Jurkat, Clone E6-1 (cell line): Measurements from ENCODE around the gene PAIP2B. TPM values are rescaled to one million over a fixed set of nuclear protein-coding genes. Genes with fewer than 3 reads are reported as not detected.
"Not testable (repeated sequence)": the region's sequence is repeated elsewhere in the genome, so short reads cannot be mapped to it uniquely, and the experiment has no call there.

Source experiments
- DNase-seq: peaks from one replicate; pipeline ENCODE4 v3.0.0-alpha.2; 2011; ENCODE audit warnings: low read depth, low spot score
- H3K4me3 ChIP-seq: 2 replicates; pipeline ENCODE4 v1.5.1; 2011; ENCODE audit warnings: mild to moderate bottlenecking, low read length, control low read depth, moderate library complexity
- polyA plus RNA-seq: library from polyadenylated mRNA; unstranded; fragments of >200 nt; gene quantifications from one replicate; pipeline ENCODE4 v1.2.1, GENCODE V29; 2012; ENCODE audit warnings: missing spikeins; ENCODE audit not compliant: insufficient read length, insufficient read depth

The PAIP2B gene, protein sequence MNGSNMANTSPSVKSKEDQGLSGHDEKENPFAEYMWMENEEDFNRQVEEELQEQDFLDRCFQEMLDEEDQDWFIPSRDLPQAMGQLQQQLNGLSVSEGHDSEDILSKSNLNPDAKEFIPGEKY
- 2.5 TPM for polyA plus RNA-seq

GRCh38 chr2:71226965-71227560, at the start of gene PAIP2B:
TSS of gene PAIP2B (minus strand) at chr2:71227103. CDS start at chr2:71202589, 24,514 bp downstream.
- H3K4me3 ChIP-seq, result peak within 1 kb of the TSS; percentile 75

DNA sequence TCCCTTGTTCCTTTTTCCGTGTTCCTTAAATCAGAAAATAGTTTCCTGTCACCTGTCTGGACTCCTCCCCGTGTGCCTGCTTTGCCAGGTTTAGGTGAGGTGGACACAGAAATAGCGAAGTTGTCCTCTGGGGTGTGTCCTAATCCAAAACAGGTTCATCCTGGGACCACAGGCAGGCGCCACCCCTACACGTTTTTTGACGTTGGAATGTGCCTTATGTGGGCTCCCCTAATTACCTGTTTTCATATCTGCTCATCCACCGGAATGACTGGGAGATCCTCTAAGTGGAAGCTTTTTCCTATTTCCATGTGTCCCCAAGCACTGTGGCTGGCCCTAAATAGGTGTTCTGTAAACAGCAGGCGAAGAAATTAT, 49.0 kb upstream of the PAIP2B start:
- no peak overlapping the region for H3K4me3 ChIP-seq

More at GRCh38 chr2:71226965-71227560, at the start of gene PAIP2B:
- DNase-seq, result peak; percentile 100

GRCh38 chr2:71269511-71270090, 42.7 kb upstream of the PAIP2B start:
- DNase-seq, result no peak
- no peak overlapping the region for H3K4me3 ChIP-seq

More for the DNA sequence above, 49.0 kb upstream of the PAIP2B start:
- no peak for DNase-seq

DNA sequence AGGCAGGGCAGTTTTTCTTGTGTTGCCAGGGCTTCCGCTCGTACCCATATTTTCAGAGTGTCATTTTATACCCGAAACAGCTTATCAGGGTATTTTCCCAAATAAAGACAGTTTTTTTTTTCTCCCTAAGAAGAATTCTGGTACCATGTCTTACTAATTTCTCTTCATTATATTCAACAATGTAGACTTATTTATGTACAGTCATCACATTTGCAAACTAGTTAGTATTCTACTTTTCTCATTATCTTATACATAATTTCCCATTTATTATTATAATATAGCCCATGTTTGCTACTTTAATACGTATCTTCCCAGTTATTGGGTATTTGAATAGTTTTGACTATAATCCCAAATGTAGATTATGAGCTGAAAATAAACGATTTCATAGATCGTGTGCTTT, 36.5 kb upstream of the PAIP2B start:
- H3K4me3 ChIP-seq, result no peak overlapping the region
- DNase-seq, result no peak

DNA sequence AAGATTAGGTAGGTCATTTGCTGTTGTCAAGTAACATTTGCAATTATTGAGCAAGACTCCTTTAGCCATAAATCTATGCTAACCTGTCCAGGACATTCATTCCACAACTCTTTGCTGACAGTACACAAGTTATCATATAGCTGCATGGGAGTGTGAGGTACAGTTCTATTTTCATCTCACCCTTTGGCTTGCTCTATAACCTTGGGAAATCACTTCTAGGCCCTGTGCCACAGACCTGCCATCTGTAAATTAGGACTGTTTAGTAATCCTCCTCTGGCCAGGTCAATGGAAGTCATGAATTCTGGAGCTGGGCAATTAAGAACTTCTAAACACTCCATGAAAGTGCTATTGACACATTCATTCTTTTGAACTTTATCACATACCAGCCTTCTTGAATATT, 34.6 kb upstream of the PAIP2B start:
- no peak overlapping the region for H3K4me3 ChIP-seq
- DNase-seq, result no peak

GRCh38 chr2:71256421-71256820, 29.5 kb upstream of the PAIP2B start:
- DNase-seq, result no peak
- H3K4me3 ChIP-seq, result no peak overlapping the region

- H3K4me3 ChIP-seq, result no peak overlapping the region
- no peak for DNase-seq
These were observed 27.9 kb upstream of the PAIP2B start for GRCh38 chr2:71254776-71255175.

GRCh38 chr2:71254078-71254477, 27.2 kb upstream of the PAIP2B start:
- no peak overlapping the region for H3K4me3 ChIP-seq
- DNase-seq, result no peak

DNA sequence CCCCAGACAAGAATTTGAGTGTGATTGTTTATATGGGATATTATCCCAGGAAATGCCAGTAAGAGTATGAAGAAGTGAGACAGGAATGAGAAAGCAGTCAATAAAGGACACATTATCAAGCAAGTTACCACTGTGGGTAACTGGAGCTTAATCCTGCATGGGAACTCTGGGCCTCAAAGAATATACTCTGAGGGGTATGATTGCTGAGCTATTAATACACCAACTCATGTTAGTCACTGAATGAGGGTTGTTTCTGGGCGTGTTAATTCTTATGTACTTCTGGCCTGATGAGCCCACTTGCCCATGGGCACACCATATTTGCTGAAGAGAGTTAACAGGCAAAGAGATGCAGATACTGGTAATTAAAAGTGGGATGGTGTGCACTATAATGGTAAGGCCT, 26.6 kb upstream of the PAIP2B start:
- DNase-seq, result no peak
- no peak overlapping the region for H3K4me3 ChIP-seq

DNA sequence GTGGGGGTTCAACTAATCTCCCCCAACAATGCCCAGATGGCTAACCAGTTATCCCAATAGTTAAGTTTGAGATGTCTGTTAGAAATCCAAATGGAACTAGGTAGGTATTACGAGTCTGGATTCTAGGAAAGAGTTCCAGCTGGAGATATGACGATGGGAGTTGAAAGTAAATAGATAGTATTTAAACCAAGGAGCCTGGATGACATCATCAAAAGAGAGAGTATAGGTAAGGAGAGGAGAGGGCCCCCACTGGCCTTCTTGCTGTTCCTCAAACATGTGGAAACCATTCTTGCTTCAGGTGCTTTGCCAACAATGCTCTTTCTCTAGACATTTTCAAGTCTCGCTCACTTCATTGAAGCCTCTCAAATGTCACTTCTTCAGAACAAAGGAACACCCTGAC, 26.0 kb upstream of the PAIP2B start:
- H3K4me3 ChIP-seq, result no peak overlapping the region
- DNase-seq, result no peak

GRCh38 chr2:71250935-71251334, 24.0 kb upstream of the PAIP2B start:
- no peak for DNase-seq
- no peak overlapping the region for H3K4me3 ChIP-seq

DNA sequence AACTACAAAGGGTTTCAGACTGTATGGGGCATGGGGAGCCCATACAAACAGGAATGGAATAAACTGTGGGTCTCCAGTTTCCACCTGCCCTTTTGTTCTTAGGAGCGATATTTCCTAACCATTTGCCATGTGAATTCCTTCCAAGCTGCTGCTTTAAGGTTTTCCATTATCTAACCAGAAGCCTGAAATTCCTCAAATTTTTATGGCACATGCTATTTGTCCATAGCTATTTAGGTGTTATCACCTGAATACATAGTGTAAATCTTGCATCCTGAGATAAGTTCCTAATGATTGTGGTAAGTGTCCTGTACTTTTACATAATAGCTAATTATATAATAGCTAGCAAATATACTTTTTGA, 17.4 kb upstream of the PAIP2B start:
- DNase-seq, result no peak
- H3K4me3 ChIP-seq, result no peak overlapping the region

DNA sequence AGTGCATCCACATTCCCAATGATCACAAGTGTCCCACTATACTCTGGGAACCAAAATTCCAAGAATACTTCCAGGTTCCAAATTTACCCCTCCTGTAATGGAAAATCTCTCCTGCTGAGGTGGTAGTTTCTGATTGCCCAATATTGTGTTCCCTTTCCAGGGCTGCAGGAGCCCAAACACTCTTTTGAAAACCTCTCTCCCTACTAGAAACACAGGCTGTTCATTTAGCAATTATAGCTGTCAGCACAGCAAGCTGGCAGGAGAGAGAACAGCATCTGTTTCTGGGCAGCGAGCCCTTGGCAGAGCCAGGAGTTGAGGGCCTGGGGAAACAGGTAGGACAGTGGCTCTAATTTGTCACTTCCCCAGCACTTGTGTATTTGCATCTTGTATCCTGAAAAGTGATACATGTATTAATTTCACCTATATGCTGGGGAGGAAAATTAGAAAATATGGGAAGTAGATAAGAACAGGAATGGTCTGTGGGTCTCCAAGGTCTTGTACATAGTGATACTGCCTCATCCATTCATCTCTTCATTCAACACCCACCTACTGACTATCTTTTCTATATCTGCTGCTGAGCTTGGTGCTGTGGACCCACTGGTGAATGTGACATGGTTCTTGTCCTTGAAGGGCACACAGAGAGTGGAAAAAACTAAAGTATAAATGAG, 16.9 kb upstream of the PAIP2B start:
- no peak for DNase-seq
- no peak overlapping the region for H3K4me3 ChIP-seq

GRCh38 chr2:71240794-71241193, 13.9 kb upstream of the PAIP2B start:
- DNase-seq, result no peak
- no peak overlapping the region for H3K4me3 ChIP-seq

DNA sequence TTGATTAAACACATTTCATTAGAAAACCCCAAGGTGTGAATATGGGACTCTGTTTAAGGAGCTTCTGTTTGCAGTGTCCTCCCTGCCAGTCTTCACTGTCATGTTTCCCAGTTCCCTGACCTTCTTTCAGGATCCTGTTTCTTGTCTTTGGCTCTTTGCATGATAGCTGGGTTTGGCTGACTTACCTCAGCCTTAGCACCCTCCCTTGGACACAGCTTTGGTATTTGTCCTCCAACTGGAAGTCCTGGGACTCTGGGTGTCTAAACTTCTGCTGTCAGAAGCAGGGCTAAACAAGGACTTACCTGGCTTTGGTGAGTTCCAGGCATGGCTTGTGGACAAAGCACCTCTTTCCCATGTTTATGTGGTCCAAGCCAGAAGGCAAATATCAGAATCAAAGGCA, 11.2 kb upstream of the PAIP2B start:
- no peak overlapping the region for H3K4me3 ChIP-seq
- DNase-seq, result no peak

- no peak overlapping the region for H3K4me3 ChIP-seq
- no peak for DNase-seq
These were observed 9.2 kb upstream of the PAIP2B start for GRCh38 chr2:71235930-71236587.

- not testable (repeated sequence) for DNase-seq, H3K4me3 ChIP-seq
These were observed 6.2 kb upstream of the PAIP2B start for GRCh38 chr2:71233072-71233471.

DNA sequence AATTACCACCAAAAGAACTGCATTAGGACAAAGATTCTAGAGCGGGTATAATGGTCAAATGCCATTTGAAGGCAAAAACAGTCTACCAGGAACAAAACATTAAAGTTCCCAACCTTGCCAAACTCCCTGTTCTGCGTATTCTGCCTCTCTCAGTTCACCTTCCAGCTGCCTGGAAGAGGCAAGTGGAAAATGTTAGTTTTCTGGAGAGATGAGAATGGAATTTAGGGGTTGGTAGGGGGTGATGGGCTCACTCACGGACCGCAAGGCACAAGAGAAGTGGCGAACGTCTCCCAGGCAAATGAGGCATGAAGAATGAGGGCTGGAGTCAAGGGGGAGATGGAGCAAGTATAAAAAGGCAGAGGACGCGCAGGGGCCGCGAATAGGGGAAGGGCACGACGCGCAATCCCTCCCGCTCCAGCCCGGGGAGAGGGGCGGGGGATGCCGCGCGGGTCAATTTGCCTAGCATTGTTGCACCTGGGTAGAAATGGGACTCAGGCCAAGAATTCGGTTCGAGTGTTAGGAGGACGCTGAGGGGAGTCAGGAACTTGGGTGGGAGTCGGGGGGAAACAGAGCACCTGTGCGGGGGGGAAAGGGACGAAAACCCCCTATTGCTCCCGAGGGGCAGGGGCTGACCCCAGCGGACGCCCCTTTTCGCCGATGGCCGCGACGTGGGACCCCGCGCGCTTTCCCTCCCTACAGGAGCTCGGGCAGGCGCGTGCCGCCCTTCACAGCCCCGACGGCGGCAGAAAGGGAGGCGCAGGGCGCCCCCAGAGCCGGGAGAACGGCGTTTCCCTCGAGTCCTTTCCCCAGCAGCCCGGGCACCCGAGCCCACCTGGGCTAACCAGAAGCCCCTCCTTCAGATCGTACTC, 573 bp downstream of the PAIP2B start:
- peak overlapping the region; percentile 75 for H3K4me3 ChIP-seq
- DNase-seq, result no peak

DNA sequence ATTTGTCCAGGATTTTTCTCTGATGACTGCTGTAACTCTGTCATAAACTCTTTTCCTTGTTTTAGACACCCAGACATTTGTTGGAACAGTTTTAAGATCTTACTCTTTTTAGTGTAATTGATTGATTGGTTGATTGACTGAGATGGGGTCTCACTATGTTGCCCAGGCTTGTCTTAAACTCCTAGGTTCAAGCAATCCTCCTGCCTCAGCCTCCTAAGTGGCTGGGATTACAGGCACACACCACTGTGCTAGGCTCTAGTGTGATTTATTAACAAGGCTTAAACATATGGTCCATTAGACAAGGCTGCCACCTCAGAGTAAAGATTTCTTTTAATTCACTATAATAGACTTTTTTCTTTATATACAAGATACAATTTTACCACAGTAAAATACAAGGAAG, 2.0 kb downstream of the PAIP2B start:
- DNase-seq, result no peak
- no peak overlapping the region for H3K4me3 ChIP-seq
